Measurements from ENCODE around the gene KLF5.

Gene KLF5

DNA sequence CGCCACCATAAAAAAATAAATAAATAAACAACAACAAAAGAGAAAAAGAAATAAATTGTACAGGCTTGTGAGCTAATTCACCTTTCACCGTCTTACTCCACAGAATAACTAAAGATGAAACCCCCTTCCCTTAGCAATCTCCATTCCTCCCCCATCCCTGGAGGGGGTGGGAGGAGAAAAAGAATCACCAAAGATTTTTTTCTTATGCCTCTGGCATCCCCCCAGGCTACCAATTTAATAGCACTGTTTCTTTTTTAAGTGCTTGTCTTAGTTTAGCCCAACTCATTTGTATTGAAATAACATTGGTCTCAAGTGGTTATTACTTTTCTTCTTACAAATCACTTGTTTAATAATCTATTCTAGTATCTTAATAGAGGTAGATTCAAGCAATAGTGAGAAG lies 23.9 kb upstream of the KLF5 start:
- H3K27me3 ChIP-seq: no peaks in the 10 kb centered on the region
- DNase-seq: no peak
- H3K4me1 ChIP-seq: no peaks in the 10 kb centered on the region
- H3K4me3 ChIP-seq: no peak overlapping the region
- TF ChIP-seq, protein P1, sequence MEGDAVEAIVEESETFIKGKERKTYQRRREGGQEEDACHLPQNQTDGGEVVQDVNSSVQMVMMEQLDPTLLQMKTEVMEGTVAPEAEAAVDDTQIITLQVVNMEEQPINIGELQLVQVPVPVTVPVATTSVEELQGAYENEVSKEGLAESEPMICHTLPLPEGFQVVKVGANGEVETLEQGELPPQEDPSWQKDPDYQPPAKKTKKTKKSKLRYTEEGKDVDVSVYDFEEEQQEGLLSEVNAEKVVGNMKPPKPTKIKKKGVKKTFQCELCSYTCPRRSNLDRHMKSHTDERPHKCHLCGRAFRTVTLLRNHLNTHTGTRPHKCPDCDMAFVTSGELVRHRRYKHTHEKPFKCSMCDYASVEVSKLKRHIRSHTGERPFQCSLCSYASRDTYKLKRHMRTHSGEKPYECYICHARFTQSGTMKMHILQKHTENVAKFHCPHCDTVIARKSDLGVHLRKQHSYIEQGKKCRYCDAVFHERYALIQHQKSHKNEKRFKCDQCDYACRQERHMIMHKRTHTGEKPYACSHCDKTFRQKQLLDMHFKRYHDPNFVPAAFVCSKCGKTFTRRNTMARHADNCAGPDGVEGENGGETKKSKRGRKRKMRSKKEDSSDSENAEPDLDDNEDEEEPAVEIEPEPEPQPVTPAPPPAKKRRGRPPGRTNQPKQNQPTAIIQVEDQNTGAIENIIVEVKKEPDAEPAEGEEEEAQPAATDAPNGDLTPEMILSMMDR (IDR thresholded peaks at IDR 0.05): no peak
- no peaks in the 10 kb centered on the region for H3K9me3 ChIP-seq
- H3K36me3 ChIP-seq: no peaks in the 10 kb centered on the region
- no peak overlapping the region for H3K27ac ChIP-seq
- intact Hi-C loops (cut with DNase I; ENCODE audit: low total_unique reads): no loop called here

DNA sequence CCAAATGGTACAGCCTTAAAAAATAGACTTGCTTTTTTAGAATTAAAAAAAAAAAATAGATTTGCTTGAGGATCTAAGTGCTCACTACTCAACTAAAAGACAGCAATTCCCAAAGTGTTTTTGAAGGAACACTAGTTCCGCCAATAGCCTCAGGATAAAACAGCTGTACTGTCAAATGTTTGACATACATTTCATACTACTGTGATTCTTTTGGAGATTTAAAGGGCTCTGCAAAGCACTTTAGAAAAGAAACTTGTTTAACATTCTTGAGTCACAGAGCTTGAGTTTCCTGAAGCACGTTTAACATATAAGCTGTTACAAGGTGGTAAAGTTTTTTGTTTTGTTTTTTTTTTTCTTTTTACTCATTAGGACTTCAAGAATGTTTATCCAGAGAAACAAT lies 23.1 kb upstream of the KLF5 start:
- Histone ChIP-seq H3K4me3 (no peak overlapping the region), H3K9me3 (no peaks in the 10 kb centered on the region), H3K36me3 (no peaks in the 10 kb centered on the region), H3K4me1 (no peaks in the 10 kb centered on the region), H3K27me3 (no peaks in the 10 kb centered on the region), H3K27ac (no peak overlapping the region)
- DNase-seq: no peak
- intact Hi-C loops (cut with DNase I; ENCODE audit: low total_unique reads): no loop called here
- TF ChIP-seq, protein P1 (IDR thresholded peaks at IDR 0.05): no peak

GRCh38 chr13:73036566-73036965 lies 22.2 kb upstream of the KLF5 start:
- Histone ChIP-seq H3K27ac (no peak overlapping the region), H3K27me3 (no peaks in the 10 kb centered on the region), H3K4me3 (no peak overlapping the region), H3K9me3 (no peaks in the 10 kb centered on the region), H3K4me1 (no peaks in the 10 kb centered on the region), H3K36me3 (no peaks in the 10 kb centered on the region)
- intact Hi-C loops (cut with DNase I; ENCODE audit: low total_unique reads): no loop called here
- DNase-seq: no peak
- TF ChIP-seq, protein P1 (IDR thresholded peaks at IDR 0.05): no peak

DNA sequence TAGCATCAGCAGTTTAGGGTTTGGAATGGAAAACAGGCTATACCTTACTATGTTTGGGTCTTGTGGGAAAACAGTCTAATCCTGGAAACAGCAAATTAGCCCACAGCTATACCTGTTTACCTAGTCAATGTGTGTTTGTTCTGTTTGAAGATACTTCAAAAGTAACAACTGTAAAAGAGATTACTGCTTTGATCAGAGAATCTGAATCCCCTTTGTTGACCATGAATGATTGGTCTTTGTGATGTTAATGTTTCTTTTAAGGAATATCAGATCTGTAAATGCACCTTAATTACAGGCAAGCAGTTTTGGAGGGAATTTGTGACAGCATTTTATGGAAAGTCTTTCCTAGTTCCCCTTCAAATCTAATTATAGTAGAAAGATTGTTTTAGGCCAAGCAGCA lies 20.7 kb upstream of the KLF5 start:
- H3K4me3 ChIP-seq: no peak overlapping the region
- no peaks in the 10 kb centered on the region for H3K4me1 ChIP-seq
- no peak overlapping the region for H3K27ac ChIP-seq
- TF ChIP-seq, protein P1 (IDR thresholded peaks at IDR 0.05): no peak
- intact Hi-C loops (cut with DNase I; ENCODE audit: low total_unique reads): no loop called here
- no peak for DNase-seq
- no peaks in the 10 kb centered on the region for H3K36me3 ChIP-seq
- H3K9me3 ChIP-seq: no peaks in the 10 kb centered on the region
- no peaks in the 10 kb centered on the region for H3K27me3 ChIP-seq

DNA sequence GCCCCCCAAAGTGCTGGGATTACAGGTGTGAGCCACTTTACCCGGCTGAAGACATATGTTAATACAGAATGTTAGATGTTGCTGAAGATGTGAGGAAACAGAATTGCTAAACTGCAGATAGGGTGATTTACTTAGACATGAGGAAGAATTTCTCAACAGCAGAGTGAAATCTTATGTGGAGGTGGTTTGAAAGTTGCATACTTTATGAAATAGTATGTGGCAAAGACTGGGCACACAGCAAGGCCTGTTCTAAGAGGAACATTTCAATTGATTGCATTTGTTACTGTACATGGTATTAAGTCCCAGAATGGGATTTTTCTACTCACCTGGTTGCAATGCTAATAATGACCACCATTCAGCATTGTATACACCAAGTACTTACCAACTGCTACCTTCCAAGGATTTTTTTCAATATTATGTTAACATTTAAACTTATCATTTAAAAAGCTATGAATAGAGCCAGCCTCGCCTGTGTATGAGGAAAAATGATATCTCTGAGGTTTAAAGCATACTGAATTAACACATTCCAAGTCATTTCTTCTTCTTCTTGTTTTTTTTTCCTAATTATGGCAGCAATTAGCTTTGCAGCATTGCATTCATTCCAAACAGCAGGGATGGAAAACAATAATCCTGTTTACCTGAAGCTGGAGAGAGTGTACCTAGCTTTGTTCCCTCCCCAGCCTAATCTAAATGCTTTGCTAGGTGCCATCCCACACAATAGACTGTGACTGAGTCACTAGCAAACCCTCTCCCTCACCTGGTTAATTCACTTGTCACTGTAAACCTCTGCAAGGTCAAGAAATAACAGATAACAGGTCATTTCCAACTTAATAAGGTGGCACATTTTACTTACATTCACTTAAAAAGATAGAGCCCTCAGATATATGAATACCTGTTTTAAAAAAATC lies 19.4 kb upstream of the KLF5 start:
- H3K4me3 ChIP-seq: no peak overlapping the region
- H3K4me1 ChIP-seq: no peaks in the 10 kb centered on the region
- intact Hi-C loops (cut with DNase I; ENCODE audit: low total_unique reads): no loop called here
- TF ChIP-seq, protein P1 (IDR thresholded peaks at IDR 0.05): no peak
- no peak overlapping the region for H3K27ac ChIP-seq
- no peaks in the 10 kb centered on the region for H3K27me3 ChIP-seq
- H3K9me3 ChIP-seq: no peaks in the 10 kb centered on the region
- no peak for DNase-seq
- no peaks in the 10 kb centered on the region for H3K36me3 ChIP-seq
